GM12878 (cell line): Measurements from ENCODE around the gene PGAP3.
A peak's percentile ranks its signal among the peaks of the same experiment; 100 is the strongest.

Experiments used
- ATF7 ChIP-seq: fragments of 450-650 bp; IDR thresholded peaks from 2 replicates; pipeline ENCODE4 v1.6.1; 2016; ENCODE audit warnings: low read depth, mild to moderate bottlenecking
- CREB1 ChIP-seq: IDR thresholded peaks from 2 replicates; pipeline ENCODE4 v1.6.1; 2012; ENCODE audit warnings: low read depth, mild to moderate bottlenecking, inconsistent platforms
- IRF3 ChIP-seq: fragments of 450-650 bp; IDR thresholded peaks from 2 replicates; pipeline ENCODE4 v1.6.1; 2014; ENCODE audit warnings: mild to moderate bottlenecking
- NFYB ChIP-seq: IDR thresholded peaks from 2 replicates; pipeline ENCODE4 v1.6.1; 2011; ENCODE audit warnings: low read depth, mild to moderate bottlenecking, low read length, improper control_type of control experiment, moderate library complexity; ENCODE audit not compliant: insufficient read depth
- POLR2A ChIP-seq: IDR thresholded peaks from 2 replicates; pipeline ENCODE4 v1.6.1; 2011; ENCODE audit warnings: low read depth, mild to moderate bottlenecking, low read length
- RELA ChIP-seq: fragments of 450-650 bp; IDR thresholded peaks from 2 replicates; pipeline ENCODE4 v1.8.0; 2014; ENCODE audit warnings: borderline replicate concordance; ENCODE audit not compliant: partially characterized antibody
- REST ChIP-seq: IDR thresholded peaks from 2 replicates; pipeline ENCODE4 v1.6.1; 2012; ENCODE audit warnings: mild to moderate bottlenecking, low read depth, low read length
- SREBF2 ChIP-seq: IDR thresholded peaks from 2 replicates; pipeline ENCODE4 v1.6.1; 2012; ENCODE audit warnings: mild to moderate bottlenecking, low read length
- USF1 ChIP-seq: IDR thresholded peaks from 2 replicates; pipeline ENCODE4 v1.6.1; 2011; ENCODE audit warnings: borderline replicate concordance, low read depth, mild to moderate bottlenecking, moderate library complexity, mixed read lengths, low read length; ENCODE audit not compliant: insufficient read depth; ENCODE audit errors: extremely low read length
- TF ChIP-seq, protein P1 (sequence below): fragments of 450-650 bp; IDR thresholded peaks from 2 replicates; pipeline ENCODE4 v1.6.1; 2017; ENCODE audit warnings: mild to moderate bottlenecking
- TF ChIP-seq, protein P2 (sequence below), 3 experiments: IDR thresholded peaks in 2 of 3; conservative IDR thresholded peaks in 1 of 3; 2 replicates each; pipeline ENCODE4 v1.5.1; 2011; ENCODE audit warnings: low read depth in 3 of 3, low read length in 3 of 3, mild to moderate bottlenecking in 3 of 3, control low read depth in 2 of 3, moderate library complexity in 2 of 3, inconsistent platforms in 1 of 3, mixed read lengths in 1 of 3; ENCODE audit not compliant: control insufficient read depth in 2 of 3, insufficient read depth in 1 of 3; ENCODE audit errors: extremely low read depth in 1 of 3
- TF ChIP-seq, protein P3 (sequence below): IDR thresholded peaks from 2 replicates; pipeline ENCODE4 v1.6.1; 2012; ENCODE audit warnings: low read length, inconsistent platforms

GRCh38 chr17:39636927-39637736 lies 50.7 kb downstream of the PGAP3 start, which contains the start of gene STARD3:
- TF ChIP-seq IRF3 (no peak), REST (0 out of 2 replicates have a peak, but pooled peaks have one; percentile 34), CREB1 (peak; percentile 64; the same call in 1 of the 2 replicates), SREBF2 (no peak), NFYB (no peak), POLR2A (peak; percentile 91), ATF7 (no peak), RELA (peak; percentile 77), USF1 (no peak)
- TF ChIP-seq, protein P1, sequence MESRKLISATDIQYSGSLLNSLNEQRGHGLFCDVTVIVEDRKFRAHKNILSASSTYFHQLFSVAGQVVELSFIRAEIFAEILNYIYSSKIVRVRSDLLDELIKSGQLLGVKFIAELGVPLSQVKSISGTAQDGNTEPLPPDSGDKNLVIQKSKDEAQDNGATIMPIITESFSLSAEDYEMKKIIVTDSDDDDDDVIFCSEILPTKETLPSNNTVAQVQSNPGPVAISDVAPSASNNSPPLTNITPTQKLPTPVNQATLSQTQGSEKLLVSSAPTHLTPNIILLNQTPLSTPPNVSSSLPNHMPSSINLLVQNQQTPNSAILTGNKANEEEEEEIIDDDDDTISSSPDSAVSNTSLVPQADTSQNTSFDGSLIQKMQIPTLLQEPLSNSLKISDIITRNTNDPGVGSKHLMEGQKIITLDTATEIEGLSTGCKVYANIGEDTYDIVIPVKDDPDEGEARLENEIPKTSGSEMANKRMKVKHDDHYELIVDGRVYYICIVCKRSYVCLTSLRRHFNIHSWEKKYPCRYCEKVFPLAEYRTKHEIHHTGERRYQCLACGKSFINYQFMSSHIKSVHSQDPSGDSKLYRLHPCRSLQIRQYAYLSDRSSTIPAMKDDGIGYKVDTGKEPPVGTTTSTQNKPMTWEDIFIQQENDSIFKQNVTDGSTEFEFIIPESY, result no peak
- TF ChIP-seq, protein P2, sequence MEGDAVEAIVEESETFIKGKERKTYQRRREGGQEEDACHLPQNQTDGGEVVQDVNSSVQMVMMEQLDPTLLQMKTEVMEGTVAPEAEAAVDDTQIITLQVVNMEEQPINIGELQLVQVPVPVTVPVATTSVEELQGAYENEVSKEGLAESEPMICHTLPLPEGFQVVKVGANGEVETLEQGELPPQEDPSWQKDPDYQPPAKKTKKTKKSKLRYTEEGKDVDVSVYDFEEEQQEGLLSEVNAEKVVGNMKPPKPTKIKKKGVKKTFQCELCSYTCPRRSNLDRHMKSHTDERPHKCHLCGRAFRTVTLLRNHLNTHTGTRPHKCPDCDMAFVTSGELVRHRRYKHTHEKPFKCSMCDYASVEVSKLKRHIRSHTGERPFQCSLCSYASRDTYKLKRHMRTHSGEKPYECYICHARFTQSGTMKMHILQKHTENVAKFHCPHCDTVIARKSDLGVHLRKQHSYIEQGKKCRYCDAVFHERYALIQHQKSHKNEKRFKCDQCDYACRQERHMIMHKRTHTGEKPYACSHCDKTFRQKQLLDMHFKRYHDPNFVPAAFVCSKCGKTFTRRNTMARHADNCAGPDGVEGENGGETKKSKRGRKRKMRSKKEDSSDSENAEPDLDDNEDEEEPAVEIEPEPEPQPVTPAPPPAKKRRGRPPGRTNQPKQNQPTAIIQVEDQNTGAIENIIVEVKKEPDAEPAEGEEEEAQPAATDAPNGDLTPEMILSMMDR (IDR thresholded peaks at IDR 0.05 in 2 of 3, conservative IDR thresholded peaks at IDR 0.05 in 1 of 3; ENCODE audit: control insufficient read depth in 2 of 3, extremely low read depth in 1 of 3, insufficient read depth in 1 of 3, low read depth in 3 of 3, low read length in 3 of 3), result peak in 1 of 3 experiments; percentile 12; a peak in 2 of 6 replicates
- TF ChIP-seq, protein P3, sequence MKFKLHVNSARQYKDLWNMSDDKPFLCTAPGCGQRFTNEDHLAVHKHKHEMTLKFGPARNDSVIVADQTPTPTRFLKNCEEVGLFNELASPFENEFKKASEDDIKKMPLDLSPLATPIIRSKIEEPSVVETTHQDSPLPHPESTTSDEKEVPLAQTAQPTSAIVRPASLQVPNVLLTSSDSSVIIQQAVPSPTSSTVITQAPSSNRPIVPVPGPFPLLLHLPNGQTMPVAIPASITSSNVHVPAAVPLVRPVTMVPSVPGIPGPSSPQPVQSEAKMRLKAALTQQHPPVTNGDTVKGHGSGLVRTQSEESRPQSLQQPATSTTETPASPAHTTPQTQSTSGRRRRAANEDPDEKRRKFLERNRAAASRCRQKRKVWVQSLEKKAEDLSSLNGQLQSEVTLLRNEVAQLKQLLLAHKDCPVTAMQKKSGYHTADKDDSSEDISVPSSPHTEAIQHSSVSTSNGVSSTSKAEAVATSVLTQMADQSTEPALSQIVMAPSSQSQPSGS, result no peak
